Activated naive CD4-positive, alpha-beta T cell treated with anti-CD3 and anti-CD28 coated beads, Interleukin-2, amount 50 U/mL, for 72 hours (primary cell): ENCODE data around the gene MYLIP. TPM values are rescaled to one million over a fixed set of nuclear protein-coding genes. Genes with fewer than 3 reads are reported as not detected.
"Not testable (repeated sequence)": the region's sequence is repeated elsewhere in the genome, so short reads cannot be mapped to it uniquely, and the experiment has no call there.

ENCODE experiments used
- ATAC-seq, 2 donors: fragments of 150-1000 bp; cut with Tn5 transposase; 2 replicates each; pipeline ENCODE4 v1.10.0; 2021; ENCODE audit warnings: mild to moderate bottlenecking in 2 of 2, moderate library complexity in 2 of 2
- DNase-seq, 2 donors: peaks; one replicate each; pipeline ENCODE4 v3.0.0; 2021 to 2022; ENCODE audit warnings: low spot score in 2 of 2
- H3K27ac Mint-ChIP-seq, 2 donors: one replicate each; pipeline ENCODE4 v1.8.0; 2022; ENCODE audit warnings: mild to moderate bottlenecking in 2 of 2, mixed read lengths in 2 of 2
- H3K36me3 Mint-ChIP-seq, 2 donors: one replicate each; pipeline ENCODE4 v1.8.0; 2022; ENCODE audit warnings: mixed read lengths in 2 of 2
- H3K9me3 Mint-ChIP-seq, 2 donors: one replicate each; pipeline ENCODE4 v1.8.0; 2022; ENCODE audit warnings: mixed read lengths in 2 of 2
- total RNA-seq, 2 donors: library from RNA; stranded (reverse); gene quantifications; one replicate each; pipeline ENCODE4 v1.2.3, GENCODE V29; 2022

MYLIP gene
- total RNA-seq, 2 donors from 2014 or later: 5.4 to 10.9 TPM

DNA sequence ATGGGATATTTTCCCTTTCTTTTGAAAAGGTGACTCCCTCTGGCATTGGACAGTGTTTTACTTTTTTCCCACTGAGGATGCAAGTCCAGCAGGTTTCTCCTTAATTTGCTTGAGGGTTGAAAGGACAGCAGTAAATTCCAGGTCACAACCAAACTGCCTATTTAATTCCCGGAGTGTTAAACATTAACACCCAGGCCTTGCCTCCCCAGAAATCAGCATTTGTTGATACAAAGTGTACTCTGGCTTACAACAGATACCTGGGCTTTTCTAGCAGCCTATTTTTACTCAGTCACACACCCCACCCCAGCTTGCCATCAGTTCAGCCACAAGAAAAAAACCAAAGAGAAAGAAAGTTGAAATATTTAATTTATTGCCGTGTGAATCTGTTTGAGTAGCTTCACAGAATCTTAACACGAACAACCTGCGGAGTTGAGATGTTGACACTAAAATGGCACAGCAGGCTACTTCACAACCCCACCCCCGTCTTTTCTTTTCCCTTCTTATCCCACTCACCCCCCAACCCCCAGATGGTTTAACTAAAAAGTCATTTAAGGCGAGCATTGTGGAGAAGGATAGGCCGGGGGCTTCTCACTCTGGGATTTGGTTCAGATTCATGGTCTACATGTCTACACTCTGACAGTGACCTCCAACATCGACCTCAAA lies 45.7 kb downstream of the MYLIP start:
- peaks cover 0 to 5% of the 10 kb centered on the region in 2 donors for H3K36me3 Mint-ChIP-seq
- DNase-seq: no peak
- peaks cover 0 to 8% of the 10 kb centered on the region in 2 donors for H3K9me3 Mint-ChIP-seq
- no peak for ATAC-seq
- H3K27ac Mint-ChIP-seq: no peak overlapping the region

DNA sequence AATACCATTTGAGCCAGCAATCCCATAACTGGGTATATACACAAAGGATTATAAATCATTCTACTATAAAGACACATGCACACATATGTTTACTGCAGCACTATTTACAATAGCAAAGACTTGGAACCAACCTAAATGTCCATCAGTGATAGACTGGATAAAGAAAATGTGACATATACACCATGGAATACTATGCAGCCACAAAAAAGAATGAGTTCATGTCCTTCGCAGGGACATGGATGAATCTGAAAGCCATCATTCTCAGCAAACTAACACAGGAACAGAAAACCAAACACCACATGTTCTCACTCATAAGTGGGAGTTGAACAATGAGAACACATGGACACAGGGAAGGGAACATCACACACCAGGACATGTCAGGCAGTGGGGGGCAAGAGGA lies 47.7 kb downstream of the MYLIP start:
- DNase-seq, ATAC-seq: not testable (repeated sequence)
- peaks cover 14 to 20% of the 10 kb centered on the region in 2 donors for H3K36me3 Mint-ChIP-seq
- H3K27ac Mint-ChIP-seq: peak overlapping the region in 1 of 2 donors; percentile 53
- peaks cover 12 to 14% of the 10 kb centered on the region in 2 donors for H3K9me3 Mint-ChIP-seq

DNA sequence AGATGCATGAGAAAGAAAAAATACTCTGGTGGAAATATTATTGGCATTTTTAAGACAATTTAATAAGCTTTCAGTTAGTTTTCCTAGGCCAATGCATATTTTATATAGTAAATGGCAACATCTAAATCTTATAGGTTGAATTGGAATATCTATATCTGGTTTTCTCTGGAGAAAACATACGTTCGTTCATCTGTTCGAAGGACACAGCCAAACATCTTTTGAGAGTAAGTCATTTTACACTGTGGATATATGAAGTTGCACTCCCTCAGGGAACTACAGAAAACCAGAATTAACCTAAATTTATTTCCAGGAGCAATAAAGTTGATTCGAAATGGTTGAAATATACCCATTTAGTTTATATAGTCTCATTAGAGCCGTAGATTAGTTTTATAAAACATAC lies 49.0 kb downstream of the MYLIP start:
- ATAC-seq: no peak
- Mint-ChIP-seq H3K36me3 (peaks cover 18 to 24% of the 10 kb centered on the region in 2 donors), H3K27ac (no peak overlapping the region), H3K9me3 (peaks cover 15 to 17% of the 10 kb centered on the region in 2 donors)
- DNase-seq: no peak

DNA sequence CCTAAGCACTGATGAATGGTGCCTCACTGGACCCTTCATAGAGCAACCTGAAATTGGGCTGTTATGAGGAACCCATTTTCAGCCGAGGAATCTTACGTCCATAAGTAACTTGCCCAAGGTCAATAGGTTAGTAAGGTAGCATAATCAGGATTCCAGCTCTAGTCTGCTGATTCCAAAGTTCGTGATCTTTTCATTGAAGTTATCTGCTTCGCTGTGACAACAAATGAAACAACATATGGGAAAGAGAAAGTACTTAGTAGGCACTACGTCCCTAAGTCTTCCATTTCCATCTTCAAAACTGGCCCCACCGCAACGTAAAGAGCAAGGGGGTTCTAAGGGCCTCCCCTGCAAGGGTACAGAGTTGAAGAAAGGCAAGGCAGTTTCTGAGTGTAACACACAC lies 49.5 kb downstream of the MYLIP start:
- Mint-ChIP-seq H3K36me3 (peaks cover 18 to 24% of the 10 kb centered on the region in 2 donors), H3K9me3 (peaks cover 15 to 17% of the 10 kb centered on the region in 2 donors), H3K27ac (no peak overlapping the region)
- DNase-seq (no peak), ATAC-seq (no peak)

DNA sequence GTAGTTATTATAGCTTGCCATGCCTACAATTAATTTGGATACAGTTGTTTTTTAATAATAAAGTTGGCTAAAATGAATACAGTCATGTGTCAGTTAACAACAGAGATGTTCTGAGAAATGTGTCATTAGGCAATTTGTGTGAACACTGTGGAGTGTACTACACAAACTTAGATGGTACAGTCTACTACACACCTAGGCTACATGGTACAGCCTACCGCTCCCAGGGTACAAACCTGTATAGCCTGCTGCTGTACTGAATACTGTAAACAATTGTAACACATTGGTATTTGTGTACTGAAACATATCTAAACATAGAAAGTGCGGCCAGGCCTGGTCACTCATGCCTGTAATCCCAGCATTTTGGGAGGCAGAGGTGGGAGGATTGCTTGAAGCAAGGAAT lies 50.2 kb downstream of the MYLIP start:
- Mint-ChIP-seq H3K27ac (no peak overlapping the region), H3K36me3 (peaks cover 18 to 24% of the 10 kb centered on the region in 2 donors), H3K9me3 (peaks cover 15 to 17% of the 10 kb centered on the region in 2 donors)
- ATAC-seq (no peak), DNase-seq (no peak)

DNA sequence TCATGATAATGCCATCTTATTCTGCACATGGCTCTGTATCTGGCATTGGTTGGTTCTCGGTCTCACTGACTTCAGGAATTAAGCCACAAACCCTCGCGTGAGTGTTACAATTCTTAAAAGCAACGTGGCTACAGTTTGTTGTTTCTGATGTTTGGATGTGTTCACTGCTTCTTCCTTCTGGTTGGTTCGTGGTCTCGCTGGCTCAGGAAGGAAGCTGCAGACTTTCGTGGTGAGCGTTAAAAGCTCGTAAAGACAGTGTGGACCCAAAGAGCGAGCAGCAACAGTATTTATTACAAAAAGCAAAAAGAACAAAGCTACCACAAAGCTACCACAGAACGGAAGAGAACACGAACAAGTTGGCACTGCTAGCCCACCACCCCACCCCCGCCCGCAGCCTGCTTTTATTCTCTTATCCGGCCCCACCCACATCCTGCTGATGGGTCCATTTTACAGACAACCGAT lies 51.1 kb downstream of the MYLIP start:
- no peak for DNase-seq
- H3K36me3 Mint-ChIP-seq: peaks cover 18 to 24% of the 10 kb centered on the region in 2 donors
- ATAC-seq: peak; percentile 59 to 63
- H3K27ac Mint-ChIP-seq: peak overlapping the region; percentile 74 to 86
- peaks cover 15 to 17% of the 10 kb centered on the region in 2 donors for H3K9me3 Mint-ChIP-seq

DNA sequence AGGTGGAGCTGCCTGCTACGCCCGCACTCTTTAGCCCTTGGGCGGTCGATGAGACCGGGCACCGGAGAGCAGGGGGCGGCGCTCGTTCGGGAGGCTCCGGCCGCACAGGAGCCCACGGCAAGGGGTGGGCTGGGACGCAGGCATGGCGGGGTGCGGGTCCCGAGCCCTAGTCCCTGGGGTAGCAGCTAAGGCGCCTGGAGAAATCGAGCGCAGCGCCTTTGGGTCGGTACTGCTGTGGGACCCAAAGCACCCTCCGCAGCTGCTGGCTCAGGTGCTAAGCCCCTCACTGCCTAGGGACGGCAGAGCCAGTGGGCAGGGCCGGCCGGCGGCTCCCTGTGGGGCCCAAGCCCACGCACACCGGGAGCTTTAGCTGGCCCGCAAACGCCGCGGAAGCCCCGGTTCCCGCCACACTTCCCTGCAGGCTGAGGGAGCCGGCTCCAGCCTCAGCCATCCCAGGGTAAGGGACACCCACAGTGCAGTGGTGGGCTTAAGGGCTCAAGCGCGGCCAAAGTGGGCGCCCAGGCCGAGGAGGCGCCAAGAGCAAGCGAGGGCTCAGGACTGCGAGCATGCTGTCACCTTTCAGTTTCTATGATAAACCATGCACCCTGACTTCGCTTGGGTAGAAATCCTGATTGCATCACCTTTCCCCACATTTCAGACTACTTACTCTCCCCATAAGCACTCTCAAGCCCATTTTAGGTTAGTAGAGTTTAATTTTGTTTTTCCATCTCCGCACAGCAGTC lies 52.0 kb downstream of the MYLIP start:
- peaks cover 18 to 24% of the 10 kb centered on the region in 2 donors for H3K36me3 Mint-ChIP-seq
- peak overlapping the region in 1 of 2 donors; percentile 74 for H3K27ac Mint-ChIP-seq
- H3K9me3 Mint-ChIP-seq: peaks cover 15 to 17% of the 10 kb centered on the region in 2 donors
- DNase-seq: no peak
- ATAC-seq: no peak

DNA sequence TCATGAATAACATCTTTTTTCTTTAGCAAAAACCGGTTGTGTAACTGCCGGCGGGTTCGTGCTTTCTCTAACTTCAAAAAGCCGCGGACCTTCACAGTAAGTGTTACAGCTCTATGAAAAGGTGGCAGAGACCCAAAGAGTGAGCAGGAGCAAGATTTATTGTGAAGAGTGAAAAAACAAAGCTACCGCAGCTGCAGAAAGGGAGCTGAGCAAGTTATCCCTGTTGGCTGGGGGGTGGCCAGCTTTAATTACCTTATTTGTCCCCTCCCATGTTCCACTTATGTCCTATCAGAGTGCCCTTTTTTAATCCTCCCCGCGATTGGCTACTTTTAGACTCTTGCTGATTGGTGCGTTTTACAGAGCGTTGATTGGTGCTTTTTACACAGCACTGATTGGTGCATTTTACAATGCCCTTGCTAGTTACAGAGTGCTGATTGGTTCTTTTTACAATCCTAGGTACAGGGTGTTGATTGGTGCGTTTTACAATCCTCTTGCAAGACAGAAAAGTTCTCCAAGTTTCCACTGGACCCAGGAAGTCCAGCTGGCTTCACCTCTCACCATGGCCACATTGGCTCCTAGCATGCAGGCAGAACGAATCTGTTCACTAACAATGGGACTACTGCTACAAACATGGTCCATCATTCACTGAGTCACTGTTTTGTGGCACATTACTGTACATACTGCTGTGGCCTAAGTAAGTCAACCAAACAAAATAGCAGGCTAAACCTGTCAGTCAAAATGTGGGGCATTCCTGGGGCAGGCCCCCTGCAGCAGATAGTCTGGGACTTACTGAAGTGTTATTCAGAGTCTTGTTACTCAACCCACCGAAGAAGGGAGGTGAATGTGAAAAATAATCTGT lies 52.8 kb downstream of the MYLIP start:
- Mint-ChIP-seq H3K27ac (peak overlapping the region in 1 of 2 donors; percentile 47), H3K36me3 (peaks cover 18 to 24% of the 10 kb centered on the region in 2 donors), H3K9me3 (peaks cover 11 to 17% of the 10 kb centered on the region in 2 donors)
- ATAC-seq (no peak), DNase-seq (no peak)

DNA sequence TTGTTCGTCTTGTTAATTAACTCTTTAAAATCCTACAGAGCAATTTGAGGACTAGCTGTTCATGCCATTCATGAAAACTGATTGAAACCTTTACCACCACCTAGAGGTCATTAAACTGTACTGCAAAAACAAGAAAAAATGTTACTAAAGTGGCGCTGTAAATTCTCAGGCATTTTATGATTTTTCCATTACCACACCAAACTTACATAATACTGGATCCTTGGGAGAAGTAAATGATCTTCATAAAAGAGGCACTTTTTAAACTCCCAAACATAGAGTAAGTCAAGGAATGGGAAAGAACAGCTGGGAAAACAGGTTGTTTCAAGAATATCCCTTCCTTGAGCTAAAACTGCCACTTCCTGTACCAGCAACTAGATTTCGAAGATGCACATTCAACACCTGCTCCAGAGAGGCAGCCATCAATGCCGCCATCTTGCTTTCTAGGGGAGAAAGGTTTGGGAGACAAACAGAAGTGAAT lies 54.3 kb downstream of the MYLIP start:
- Mint-ChIP-seq H3K36me3 (peaks cover 18 to 24% of the 10 kb centered on the region in 2 donors), H3K9me3 (peaks cover 11 to 17% of the 10 kb centered on the region in 2 donors), H3K27ac (no peak overlapping the region)
- ATAC-seq (no peak), DNase-seq (no peak)

DNA sequence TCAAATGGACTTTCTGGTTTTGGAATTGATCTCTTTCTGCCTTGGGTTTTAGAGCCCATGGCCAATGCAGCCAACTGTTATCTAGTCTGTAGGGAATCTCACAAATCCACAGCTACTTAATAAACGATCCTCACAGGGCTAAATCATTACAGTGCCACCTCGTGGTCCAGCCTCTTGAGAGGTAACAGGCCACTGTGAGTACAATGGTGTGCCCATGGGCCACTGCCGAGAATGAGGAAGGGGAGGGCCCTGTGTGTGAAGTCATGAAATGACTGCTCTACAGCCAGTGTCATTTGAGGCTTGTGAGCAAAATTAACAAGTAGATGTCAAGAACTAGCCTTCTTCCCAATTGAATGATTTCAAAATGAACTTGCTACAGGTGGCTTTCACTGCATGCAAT lies 55.2 kb downstream of the MYLIP start:
- peak in 1 of 2 donors; percentile 29 for ATAC-seq
- Mint-ChIP-seq H3K9me3 (peaks cover 7 to 17% of the 10 kb centered on the region in 2 donors), H3K36me3 (peaks cover 18 to 19% of the 10 kb centered on the region in 2 donors), H3K27ac (peak overlapping the region in 1 of 2 donors; percentile 44)
- no peak for DNase-seq

DNA sequence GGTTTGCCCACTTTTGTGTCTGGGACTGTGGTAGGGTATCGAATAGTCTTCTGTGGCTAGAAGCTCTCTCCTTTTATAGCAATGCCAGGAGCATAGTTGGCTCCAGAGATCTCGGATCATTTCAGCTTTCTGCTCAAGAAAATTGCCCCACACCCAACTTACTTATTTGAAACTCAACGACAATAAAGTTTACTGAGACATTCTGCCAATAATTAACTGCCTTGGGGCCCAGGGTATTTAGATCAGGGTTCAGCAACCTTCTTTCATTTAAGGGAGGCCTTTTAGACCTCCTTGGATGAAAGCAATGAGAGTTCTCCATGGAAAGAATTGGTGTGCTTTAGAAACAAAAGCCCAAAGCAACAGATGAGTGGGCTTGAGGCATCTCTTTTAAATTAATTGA lies 55.7 kb downstream of the MYLIP start:
- ATAC-seq: no peak
- DNase-seq: no peak
- Mint-ChIP-seq H3K36me3 (peaks cover 18 to 19% of the 10 kb centered on the region in 2 donors), H3K9me3 (peaks cover 7 to 17% of the 10 kb centered on the region in 2 donors), H3K27ac (no peak overlapping the region)

DNA sequence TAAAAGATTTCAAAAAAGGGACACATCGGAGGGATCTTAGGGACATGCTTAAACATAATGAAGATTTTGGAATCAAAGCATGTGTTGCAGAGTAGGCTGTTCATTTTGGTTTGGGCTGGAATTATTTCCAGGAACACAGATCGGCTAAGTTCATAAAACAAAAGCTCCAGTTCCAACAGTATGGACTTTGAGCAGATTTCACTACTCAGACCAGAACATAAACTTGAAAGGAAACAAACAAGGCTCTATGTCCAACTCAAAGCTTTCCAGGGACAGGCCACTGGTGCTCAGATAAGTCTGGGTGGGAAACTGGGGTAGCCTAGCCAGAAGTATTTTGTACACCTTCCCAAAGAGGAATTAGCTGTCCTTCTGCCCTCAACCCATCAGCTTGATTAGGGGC lies 58.3 kb downstream of the MYLIP start:
- no peak overlapping the region for H3K27ac Mint-ChIP-seq
- no peaks in the 10 kb centered on the region for H3K9me3 Mint-ChIP-seq
- no peak for ATAC-seq

DNA sequence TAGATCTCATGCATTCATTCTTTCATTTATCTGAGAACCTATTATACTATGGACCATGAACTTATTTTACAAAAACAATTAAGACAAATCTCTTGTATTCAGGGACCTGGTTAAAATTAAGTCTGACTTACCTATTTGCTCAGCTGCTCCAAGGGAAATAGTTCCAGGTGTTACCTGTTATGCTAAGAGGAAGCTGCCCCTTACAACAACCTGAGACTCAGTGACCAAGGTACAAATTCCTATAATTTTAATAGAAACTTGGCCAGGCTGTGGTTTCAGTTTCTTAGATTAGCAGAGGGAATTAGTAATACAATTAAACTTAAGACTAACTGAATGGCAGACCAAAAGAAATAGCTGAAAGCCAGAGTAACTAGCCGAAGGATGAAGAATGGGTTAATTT lies 61.3 kb downstream of the MYLIP start:
- DNase-seq (no peak), ATAC-seq (no peak)
- no peaks in the 10 kb centered on the region for H3K9me3 Mint-ChIP-seq
- no peaks in the 10 kb centered on the region for H3K36me3 Mint-ChIP-seq
- no peak overlapping the region for H3K27ac Mint-ChIP-seq

More for the DNA sequence above, 58.3 kb downstream of the MYLIP start:
- no peak for DNase-seq
- H3K36me3 Mint-ChIP-seq: no peaks in the 10 kb centered on the region

DNA sequence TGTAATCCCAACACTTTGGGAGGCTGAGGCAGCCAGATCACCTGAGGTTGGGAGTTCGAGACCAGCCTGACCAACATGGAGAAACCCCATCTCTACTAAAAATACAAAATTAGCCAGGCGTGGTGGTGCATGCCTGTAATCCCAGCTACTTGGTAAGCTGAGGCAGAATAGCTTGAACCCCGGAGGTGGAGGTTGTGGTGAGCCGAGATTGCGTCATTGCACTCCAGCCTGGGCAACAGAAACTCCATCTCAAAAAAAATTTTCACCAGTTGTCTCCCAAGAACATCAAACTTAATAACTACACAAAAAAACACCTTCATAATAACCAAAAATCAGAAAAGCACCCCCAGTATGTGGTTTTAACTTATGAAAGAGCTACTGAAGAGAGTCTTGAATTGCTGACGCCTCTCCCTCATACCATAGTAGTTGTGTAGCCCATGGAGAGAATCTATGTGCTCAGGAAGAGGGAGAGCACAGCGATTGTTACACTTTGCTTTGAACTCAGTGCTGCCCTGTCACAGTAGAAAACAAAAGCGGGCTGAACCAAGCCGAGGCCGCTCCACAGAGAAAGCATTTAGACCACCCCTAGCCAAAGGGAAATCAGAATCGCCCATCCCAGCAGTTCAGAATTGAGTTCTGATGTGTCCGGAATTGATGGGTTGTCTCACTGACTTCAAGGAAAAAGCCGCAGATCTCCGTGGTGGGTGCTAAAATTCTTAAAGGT lies 67.5 kb downstream of the MYLIP start:
- H3K27ac Mint-ChIP-seq: no peak overlapping the region

DNA sequence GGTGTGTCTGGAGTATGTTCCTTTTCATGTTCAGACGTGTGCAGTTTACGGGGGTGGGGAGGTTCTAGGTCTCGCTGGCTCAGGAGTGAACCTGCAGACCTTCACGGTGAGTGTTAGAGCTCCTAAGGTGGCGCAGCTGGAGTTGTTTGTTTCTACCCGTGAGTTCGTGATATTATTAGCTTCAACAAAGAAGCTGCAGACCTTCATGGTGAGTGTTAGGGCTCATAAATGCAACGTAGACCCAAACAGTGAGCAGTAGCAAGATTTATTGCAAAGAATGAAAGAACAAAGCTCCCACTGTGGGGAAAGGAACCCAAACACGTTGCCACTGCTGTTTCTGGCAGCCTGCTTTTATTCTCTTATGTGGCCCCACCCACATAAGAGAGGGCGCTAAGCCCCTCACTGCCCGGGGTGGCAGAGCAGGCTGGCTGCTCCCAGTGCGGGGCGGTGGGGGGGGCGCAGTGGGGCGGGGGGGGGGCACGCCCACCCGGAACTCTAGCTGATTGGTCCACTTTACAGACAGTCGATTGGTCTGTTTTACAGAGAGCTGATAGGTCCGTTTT lies 68.2 kb downstream of the MYLIP start:
- no peaks in the 10 kb centered on the region for H3K36me3 Mint-ChIP-seq
- no peak overlapping the region for H3K27ac Mint-ChIP-seq
- ATAC-seq (no peak), DNase-seq (no peak)
- no peaks in the 10 kb centered on the region for H3K9me3 Mint-ChIP-seq

More for the DNA sequence above, 67.5 kb downstream of the MYLIP start:
- DNase-seq (no peak), ATAC-seq (no peak)
- Mint-ChIP-seq H3K36me3 (no peaks in the 10 kb centered on the region), H3K9me3 (no peaks in the 10 kb centered on the region)
